Measurements from ENCODE around the gene LRP1B. TPM values are rescaled to one million over a fixed set of nuclear protein-coding genes. Genes with fewer than 3 reads are reported as not detected.

The LRP1B gene
- total RNA-seq, 2 donors from 2014 or later = 0.02 TPM; not detected in 1

- Mint-ChIP-seq H3K36me3 (ENCODE audit: low read depth) (no peaks in the 10 kb centered on the region), H3K4me3 (no peak overlapping the region), H3K4me1 (no peaks in the 10 kb centered on the region), H3K27ac (no peak overlapping the region), H3K27me3 (no peaks in the 10 kb centered on the region)
- DNase-seq (no peak), ATAC-seq (no peak)
- H3K9me3 ChIP-seq (ENCODE audit: control insufficient read depth, low read length, poor library complexity, severe bottlenecking) = no peaks in the 10 kb centered on the region
Observed at GRCh38 chr2:141676139-141676538, 454.7 kb downstream of the LRP1B start.

- H3K27me3 Mint-ChIP-seq = no peaks in the 10 kb centered on the region
- peaks cover 2% of the 10 kb centered on the region for H3K9me3 ChIP-seq (ENCODE audit: control insufficient read depth, low read length, poor library complexity, severe bottlenecking)
- H3K4me3 Mint-ChIP-seq = no peak overlapping the region
- DNase-seq (no peak), ATAC-seq (no peak)
- no peaks in the 10 kb centered on the region for H3K36me3 Mint-ChIP-seq (ENCODE audit: low read depth)
- H3K27ac Mint-ChIP-seq = no peak overlapping the region
- no peaks in the 10 kb centered on the region for H3K4me1 Mint-ChIP-seq
Observed at GRCh38 chr2:141666191-141666590, 464.6 kb downstream of the LRP1B start.

GRCh38 chr2:141660232-141660631, 470.6 kb downstream of the LRP1B start:
- no peak for DNase-seq
- peaks cover 5% of the 10 kb centered on the region for H3K9me3 ChIP-seq (ENCODE audit: control insufficient read depth, low read length, poor library complexity, severe bottlenecking)
- H3K27me3 Mint-ChIP-seq = no peaks in the 10 kb centered on the region
- no peak for ATAC-seq
- no peaks in the 10 kb centered on the region for H3K4me1 Mint-ChIP-seq
- H3K4me3 Mint-ChIP-seq = no peak overlapping the region
- H3K36me3 Mint-ChIP-seq (ENCODE audit: low read depth) = no peaks in the 10 kb centered on the region
- H3K27ac Mint-ChIP-seq = no peak overlapping the region

GRCh38 chr2:141654311-141654710, 476.5 kb downstream of the LRP1B start:
- peaks cover 2% of the 10 kb centered on the region for H3K9me3 ChIP-seq (ENCODE audit: control insufficient read depth, low read length, poor library complexity, severe bottlenecking)
- ATAC-seq = no peak
- no peaks in the 10 kb centered on the region for H3K27me3 Mint-ChIP-seq
- H3K4me3 Mint-ChIP-seq = no peak overlapping the region
- H3K27ac Mint-ChIP-seq = no peak overlapping the region
- DNase-seq = no peak
- H3K4me1 Mint-ChIP-seq = no peaks in the 10 kb centered on the region
- no peaks in the 10 kb centered on the region for H3K36me3 Mint-ChIP-seq (ENCODE audit: low read depth)

- no peaks in the 10 kb centered on the region for H3K9me3 ChIP-seq (ENCODE audit: control insufficient read depth, low read length, poor library complexity, severe bottlenecking)
- Mint-ChIP-seq H3K4me1 (no peaks in the 10 kb centered on the region), H3K36me3 (ENCODE audit: low read depth) (no peaks in the 10 kb centered on the region), H3K27me3 (no peaks in the 10 kb centered on the region), H3K27ac (no peak overlapping the region), H3K4me3 (no peak overlapping the region)
- ATAC-seq (no peak), DNase-seq (no peak)
Observed at GRCh38 chr2:141653184-141653583, 477.6 kb downstream of the LRP1B start.

GRCh38 chr2:141652308-141652707, 478.5 kb downstream of the LRP1B start:
- no peaks in the 10 kb centered on the region for H3K27me3 Mint-ChIP-seq
- no peak for ATAC-seq
- H3K9me3 ChIP-seq (ENCODE audit: control insufficient read depth, low read length, poor library complexity, severe bottlenecking) = no peaks in the 10 kb centered on the region

GRCh38 chr2:141647353-141647752, 483.5 kb downstream of the LRP1B start:
- Mint-ChIP-seq H3K36me3 (ENCODE audit: low read depth) (no peaks in the 10 kb centered on the region), H3K4me3 (no peak overlapping the region), H3K27me3 (no peaks in the 10 kb centered on the region), H3K27ac (no peak overlapping the region), H3K4me1 (no peaks in the 10 kb centered on the region)
- no peak for ATAC-seq
- H3K9me3 ChIP-seq (ENCODE audit: control insufficient read depth, low read length, poor library complexity, severe bottlenecking) = no peaks in the 10 kb centered on the region
- DNase-seq = no peak

More at GRCh38 chr2:141652308-141652707, 478.5 kb downstream of the LRP1B start:
- no peaks in the 10 kb centered on the region for H3K36me3 Mint-ChIP-seq (ENCODE audit: low read depth)
- H3K27ac Mint-ChIP-seq = no peak overlapping the region
- no peak overlapping the region for H3K4me3 Mint-ChIP-seq
- DNase-seq = no peak
- H3K4me1 Mint-ChIP-seq = no peaks in the 10 kb centered on the region

GRCh38 chr2:141641462-141641861, 489.4 kb downstream of the LRP1B start:
- Mint-ChIP-seq H3K4me3 (no peak overlapping the region), H3K27ac (no peak overlapping the region), H3K36me3 (ENCODE audit: low read depth) (no peaks in the 10 kb centered on the region), H3K4me1 (no peaks in the 10 kb centered on the region), H3K27me3 (no peaks in the 10 kb centered on the region)
- H3K9me3 ChIP-seq (ENCODE audit: control insufficient read depth, low read length, poor library complexity, severe bottlenecking) = no peaks in the 10 kb centered on the region
- DNase-seq (no peak), ATAC-seq (no peak)

- ATAC-seq (no peak), DNase-seq (no peak)
- H3K9me3 ChIP-seq (ENCODE audit: control insufficient read depth, low read length, poor library complexity, severe bottlenecking) = no peaks in the 10 kb centered on the region
- Mint-ChIP-seq H3K27ac (no peak overlapping the region), H3K4me3 (no peak overlapping the region), H3K4me1 (no peaks in the 10 kb centered on the region), H3K27me3 (no peaks in the 10 kb centered on the region), H3K36me3 (ENCODE audit: low read depth) (no peaks in the 10 kb centered on the region)
Observed at GRCh38 chr2:141639809-141640208, 491.0 kb downstream of the LRP1B start.

GRCh38 chr2:141633132-141633531, 497.7 kb downstream of the LRP1B start:
- DNase-seq (no peak), ATAC-seq (no peak)
- Mint-ChIP-seq H3K27ac (no peak overlapping the region), H3K4me1 (no peaks in the 10 kb centered on the region), H3K27me3 (no peaks in the 10 kb centered on the region), H3K36me3 (ENCODE audit: low read depth) (no peaks in the 10 kb centered on the region), H3K4me3 (no peak overlapping the region)
- no peaks in the 10 kb centered on the region for H3K9me3 ChIP-seq (ENCODE audit: control insufficient read depth, low read length, poor library complexity, severe bottlenecking)

GRCh38 chr2:141630407-141630930, 500.3 kb downstream of the LRP1B start:
- no peak for ATAC-seq
- H3K27ac Mint-ChIP-seq = no peak overlapping the region
- no peak for DNase-seq
- H3K4me3 Mint-ChIP-seq = no peak overlapping the region
- H3K27me3 Mint-ChIP-seq = no peaks in the 10 kb centered on the region
- H3K36me3 Mint-ChIP-seq (ENCODE audit: low read depth) = no peaks in the 10 kb centered on the region
- H3K4me1 Mint-ChIP-seq = no peaks in the 10 kb centered on the region
- H3K9me3 ChIP-seq (ENCODE audit: control insufficient read depth, low read length, poor library complexity, severe bottlenecking) = no peaks in the 10 kb centered on the region

- DNase-seq (no peak), ATAC-seq (no peak)
- no peaks in the 10 kb centered on the region for H3K4me1 Mint-ChIP-seq
- no peaks in the 10 kb centered on the region for H3K27me3 Mint-ChIP-seq
- no peak overlapping the region for H3K4me3 Mint-ChIP-seq
- H3K27ac Mint-ChIP-seq = no peak overlapping the region
- H3K9me3 ChIP-seq (ENCODE audit: control insufficient read depth, low read length, poor library complexity, severe bottlenecking) = no peaks in the 10 kb centered on the region
- H3K36me3 Mint-ChIP-seq (ENCODE audit: low read depth) = no peaks in the 10 kb centered on the region
Observed at GRCh38 chr2:141620372-141620771, 510.4 kb downstream of the LRP1B start.

- ATAC-seq (no peak), DNase-seq (no peak)
- H3K27ac Mint-ChIP-seq = no peak overlapping the region
- no peaks in the 10 kb centered on the region for H3K4me1 Mint-ChIP-seq
- H3K4me3 Mint-ChIP-seq = no peak overlapping the region
- H3K9me3 ChIP-seq (ENCODE audit: control insufficient read depth, low read length, poor library complexity, severe bottlenecking) = no peaks in the 10 kb centered on the region
- no peaks in the 10 kb centered on the region for H3K36me3 Mint-ChIP-seq (ENCODE audit: low read depth)
- H3K27me3 Mint-ChIP-seq = no peaks in the 10 kb centered on the region
Observed at GRCh38 chr2:141618457-141618856, 512.4 kb downstream of the LRP1B start.

- no peak for DNase-seq
- no peak for ATAC-seq
- Mint-ChIP-seq H3K36me3 (ENCODE audit: low read depth) (no peaks in the 10 kb centered on the region), H3K4me1 (no peaks in the 10 kb centered on the region), H3K27ac (no peak overlapping the region), H3K27me3 (no peaks in the 10 kb centered on the region), H3K4me3 (no peak overlapping the region)
- H3K9me3 ChIP-seq (ENCODE audit: control insufficient read depth, low read length, poor library complexity, severe bottlenecking) = no peaks in the 10 kb centered on the region
Observed at GRCh38 chr2:141611981-141612380, 518.8 kb downstream of the LRP1B start.

Data from T-helper 17 cell (primary cell).